ENCODE measurements around the gene ARMC10. TPM values are rescaled to one million over a fixed set of nuclear protein-coding genes. Genes with fewer than 3 reads are reported as not detected.

Gene ARMC10
- polyA plus RNA-seq, 3 donors from 2014 or later = 35.4 to 37.3 (median 35.8) TPM

- peak overlapping the region in 1 of 6 donors; percentile 24 for H3K27ac Mint-ChIP-seq
- DNase-seq = no peak
- H3K4me1 Mint-ChIP-seq = no peaks in the 10 kb centered on the region
- no peaks in the 10 kb centered on the region for H3K9me3 Mint-ChIP-seq
- no peaks in the 10 kb centered on the region for H3K27me3 Mint-ChIP-seq (ENCODE audit: low read depth in 3 of 3)
- H3K36me3 Mint-ChIP-seq = peaks cover 10 to 27% (median 24%) of the 10 kb centered on the region in 3 donors
- no peak overlapping the region for H3K4me3 Mint-ChIP-seq
These were observed 44.9 kb downstream of the ARMC10 start for GRCh38 chr7:103119791-103120291.

GRCh38 chr7:103120362-103120761, 45.4 kb downstream of the ARMC10 start:
- H3K9me3 Mint-ChIP-seq = no peaks in the 10 kb centered on the region
- peaks cover 10 to 27% (median 24%) of the 10 kb centered on the region in 3 donors for H3K36me3 Mint-ChIP-seq
- no peak overlapping the region for H3K27ac Mint-ChIP-seq
- H3K4me1 Mint-ChIP-seq = no peaks in the 10 kb centered on the region
- H3K27me3 Mint-ChIP-seq (ENCODE audit: low read depth in 3 of 3) = no peaks in the 10 kb centered on the region
- no peak for DNase-seq
- no peak overlapping the region for H3K4me3 Mint-ChIP-seq

GRCh38 chr7:103121641-103122040, 46.7 kb downstream of the ARMC10 start:
- no peaks in the 10 kb centered on the region for H3K4me1 Mint-ChIP-seq
- H3K27me3 Mint-ChIP-seq (ENCODE audit: low read depth in 3 of 3) = no peaks in the 10 kb centered on the region
- peaks cover 12 to 31% (median 30%) of the 10 kb centered on the region in 3 donors for H3K36me3 Mint-ChIP-seq
- no peak overlapping the region for H3K27ac Mint-ChIP-seq
- DNase-seq = no peak
- no peak overlapping the region for H3K4me3 Mint-ChIP-seq
- no peaks in the 10 kb centered on the region for H3K9me3 Mint-ChIP-seq

- Mint-ChIP-seq H3K27me3 (ENCODE audit: low read depth in 3 of 3) (peaks cover 0 to 2% (median 0%) of the 10 kb centered on the region in 3 donors), H3K36me3 (peaks cover 18 to 48% (median 45%) of the 10 kb centered on the region in 3 donors), H3K4me1 (peaks cover 0 to 5% of the 10 kb centered on the region in 2 donors), H3K4me3 (no peak overlapping the region), H3K9me3 (no peaks in the 10 kb centered on the region), H3K27ac (no peak overlapping the region)
- DNase-seq = no peak
These were observed 48.6 kb downstream of the ARMC10 start for GRCh38 chr7:103123529-103123928.

- Mint-ChIP-seq H3K27ac (no peak overlapping the region), H3K4me1 (peaks cover 0 to 8% of the 10 kb centered on the region in 2 donors), H3K9me3 (no peaks in the 10 kb centered on the region), H3K27me3 (ENCODE audit: low read depth in 3 of 3) (peaks cover 0 to 2% (median 0%) of the 10 kb centered on the region in 3 donors), H3K36me3 (peaks cover 19 to 49% (median 42%) of the 10 kb centered on the region in 3 donors), H3K4me3 (no peak overlapping the region)
- no peak for DNase-seq
These were observed 49.6 kb downstream of the ARMC10 start for GRCh38 chr7:103124429-103124979.

GRCh38 chr7:103127006-103127405, 52.1 kb downstream of the ARMC10 start:
- peaks cover 9 to 31% (median 21%) of the 10 kb centered on the region in 3 donors for H3K36me3 Mint-ChIP-seq
- peaks cover 0 to 4% (median 0%) of the 10 kb centered on the region in 3 donors for H3K27me3 Mint-ChIP-seq (ENCODE audit: low read depth in 3 of 3)
- peak overlapping the region in 1 of 6 donors; percentile 17 for H3K27ac Mint-ChIP-seq
- no peaks in the 10 kb centered on the region for H3K9me3 Mint-ChIP-seq
- H3K4me3 Mint-ChIP-seq = no peak overlapping the region
- DNase-seq = no peak
- H3K4me1 Mint-ChIP-seq = peaks cover 3 to 17% of the 10 kb centered on the region in 2 donors

- H3K4me3 Mint-ChIP-seq = peak overlapping the region in 3 of 5 donors; percentile 28 to 55 (median 36)
- peaks cover 0 to 4% (median 0%) of the 10 kb centered on the region in 3 donors for H3K27me3 Mint-ChIP-seq (ENCODE audit: low read depth in 3 of 3)
- peak overlapping the region in 4 of 6 donors; percentile 10 to 81 (median 57) for H3K27ac Mint-ChIP-seq
- H3K36me3 Mint-ChIP-seq = peaks cover 9 to 26% (median 21%) of the 10 kb centered on the region in 3 donors
- DNase-seq = no peak
- peaks cover 6 to 17% of the 10 kb centered on the region in 2 donors for H3K4me1 Mint-ChIP-seq
- H3K9me3 Mint-ChIP-seq = no peaks in the 10 kb centered on the region
These were observed 55.0 kb downstream of the ARMC10 start for GRCh38 chr7:103129702-103130549.

- Mint-ChIP-seq H3K36me3 (peaks cover 7 to 24% (median 19%) of the 10 kb centered on the region in 3 donors), H3K4me1 (peaks cover 6 to 17% of the 10 kb centered on the region in 2 donors), H3K4me3 (no peak overlapping the region), H3K27me3 (ENCODE audit: low read depth in 3 of 3) (peaks cover 0 to 4% (median 0%) of the 10 kb centered on the region in 3 donors), H3K9me3 (no peaks in the 10 kb centered on the region), H3K27ac (no peak overlapping the region)
- no peak for DNase-seq
These were observed 56.1 kb downstream of the ARMC10 start for GRCh38 chr7:103130901-103131624.

- peaks cover 6 to 16% of the 10 kb centered on the region in 2 donors for H3K4me1 Mint-ChIP-seq
- H3K27ac Mint-ChIP-seq = no peak overlapping the region
- no peak overlapping the region for H3K4me3 Mint-ChIP-seq
- peaks cover 0 to 2% (median 0%) of the 10 kb centered on the region in 3 donors for H3K27me3 Mint-ChIP-seq (ENCODE audit: low read depth in 3 of 3)
- no peak for DNase-seq
- peaks cover 3 to 5% (median 5%) of the 10 kb centered on the region in 3 donors for H3K36me3 Mint-ChIP-seq
- no peaks in the 10 kb centered on the region for H3K9me3 Mint-ChIP-seq
These were observed 58.2 kb downstream of the ARMC10 start for GRCh38 chr7:103132995-103133688.

- Mint-ChIP-seq H3K4me3 (no peak overlapping the region), H3K9me3 (no peaks in the 10 kb centered on the region), H3K36me3 (no peaks in the 10 kb centered on the region), H3K27me3 (ENCODE audit: low read depth in 3 of 3) (peaks cover 0 to 2% (median 0%) of the 10 kb centered on the region in 3 donors), H3K4me1 (peaks cover 5% of the 10 kb centered on the region in 2 donors), H3K27ac (no peak overlapping the region)
- no peak for DNase-seq
These were observed 60.1 kb downstream of the ARMC10 start for GRCh38 chr7:103134836-103135554.

- H3K36me3 Mint-ChIP-seq = peaks cover 0 to 9% (median 8%) of the 10 kb centered on the region in 3 donors
- no peak for DNase-seq
- H3K27me3 Mint-ChIP-seq (ENCODE audit: low read depth in 3 of 3) = no peaks in the 10 kb centered on the region
- H3K4me1 Mint-ChIP-seq = peaks cover 0 to 4% of the 10 kb centered on the region in 2 donors
- H3K9me3 Mint-ChIP-seq = no peaks in the 10 kb centered on the region
- H3K27ac Mint-ChIP-seq = no peak overlapping the region
- H3K4me3 Mint-ChIP-seq = no peak overlapping the region
These were observed 65.1 kb downstream of the ARMC10 start for GRCh38 chr7:103140061-103140460.

- no peak for DNase-seq
- peaks cover 0 to 4% of the 10 kb centered on the region in 2 donors for H3K4me1 Mint-ChIP-seq
- peaks cover 0 to 9% (median 8%) of the 10 kb centered on the region in 3 donors for H3K36me3 Mint-ChIP-seq
- no peaks in the 10 kb centered on the region for H3K9me3 Mint-ChIP-seq
- no peaks in the 10 kb centered on the region for H3K27me3 Mint-ChIP-seq (ENCODE audit: low read depth in 3 of 3)
- H3K27ac Mint-ChIP-seq = no peak overlapping the region
- no peak overlapping the region for H3K4me3 Mint-ChIP-seq
These were observed 65.7 kb downstream of the ARMC10 start for GRCh38 chr7:103140685-103141084.

Data from immature natural killer cell (primary cell).